H9 (cell line): ENCODE data around the gene UNC93A. TPM values are rescaled to one million over a fixed set of nuclear protein-coding genes. Genes with fewer than 3 reads are reported as not detected.

Experiments
- DNase-seq: peaks from one replicate; pipeline ENCODE4 v3.0.0-alpha.2; 2017
- H2AFZ ChIP-seq: one replicate; pipeline ENCODE4 v1.6.1; 2013; ENCODE audit warnings: mild to moderate bottlenecking, low read length, control low read depth, moderate library complexity
- H2AK5ac ChIP-seq: 2 replicates; pipeline ENCODE4 v1.6.1; 2013; ENCODE audit warnings: low read length, control low read depth, mixed read lengths; ENCODE audit not compliant: insufficient read length
- H2BK120ac ChIP-seq: one replicate; pipeline ENCODE4 v1.6.1; 2013; ENCODE audit warnings: low read depth, mild to moderate bottlenecking, low read length, control low read depth, inconsistent platforms; ENCODE audit not compliant: poor library complexity, severe bottlenecking
- H2BK12ac ChIP-seq: 2 replicates; pipeline ENCODE4 v1.6.1; 2013; ENCODE audit warnings: low read length, control low read depth, mixed read lengths, low read depth; ENCODE audit not compliant: insufficient read length
- H2BK15ac ChIP-seq: 2 replicates; pipeline ENCODE4 v1.6.1; 2013; ENCODE audit warnings: low read depth, low read length, control low read depth
- H2BK20ac ChIP-seq: one replicate; pipeline ENCODE4 v1.6.1; 2013; ENCODE audit warnings: low read depth, mild to moderate bottlenecking, low read length, control low read depth, inconsistent platforms; ENCODE audit not compliant: poor library complexity, severe bottlenecking
- H2BK5ac ChIP-seq: 2 replicates; pipeline ENCODE4 v1.6.1; 2013; ENCODE audit warnings: low read length, control low read depth, mixed read lengths; ENCODE audit not compliant: insufficient read length
- H3K14ac ChIP-seq: 2 replicates; pipeline ENCODE4 v1.6.1; 2013; ENCODE audit warnings: low read length, control low read depth; ENCODE audit not compliant: insufficient read depth
- H3K18ac ChIP-seq: 2 replicates; pipeline ENCODE4 v1.6.1; 2013; ENCODE audit warnings: low read depth, mild to moderate bottlenecking, mixed read lengths, low read length, control low read depth; ENCODE audit not compliant: insufficient read length
- H3K23ac ChIP-seq: 2 replicates; pipeline ENCODE4 v1.6.1; 2013; ENCODE audit warnings: low read length, control low read depth, mixed read lengths, low read depth; ENCODE audit not compliant: insufficient read length
- H3K23me2 ChIP-seq: 2 replicates; pipeline ENCODE4 v1.6.1; 2013; ENCODE audit warnings: low read depth, mild to moderate bottlenecking, mixed read lengths, low read length, control low read depth; ENCODE audit not compliant: insufficient read length, poor library complexity, severe bottlenecking
- H3K27ac ChIP-seq: 2 replicates; pipeline ENCODE4 v1.5.1; 2013; ENCODE audit warnings: low read length, control low read depth, mixed read lengths, low read depth; ENCODE audit not compliant: insufficient read length
- H3K27me3 ChIP-seq: 2 replicates; pipeline ENCODE4 v1.6.1; 2013; ENCODE audit warnings: low read length, control low read depth, inconsistent platforms; ENCODE audit not compliant: insufficient read depth
- H3K4ac ChIP-seq: 2 replicates; pipeline ENCODE4 v1.6.1; 2013; ENCODE audit warnings: low read depth, mild to moderate bottlenecking, control low read depth, inconsistent platforms, low read length, moderate library complexity
- H3K4me1 ChIP-seq: 2 replicates; pipeline ENCODE4 v1.6.1; 2013; ENCODE audit warnings: low read length, control low read depth, inconsistent platforms; ENCODE audit not compliant: insufficient read depth
- H3K4me2 ChIP-seq: 2 replicates; pipeline ENCODE4 v1.6.1; 2013; ENCODE audit warnings: low read length, control low read depth, mixed read lengths; ENCODE audit not compliant: insufficient read length, insufficient read depth
- H3K56ac ChIP-seq: 2 replicates; pipeline ENCODE4 v1.6.1; 2013; ENCODE audit warnings: low read depth, mild to moderate bottlenecking, mixed read lengths, low read length, control low read depth; ENCODE audit not compliant: insufficient read length
- H3K79me1 ChIP-seq: 2 replicates; pipeline ENCODE4 v1.6.1; 2013; ENCODE audit warnings: low read depth, mild to moderate bottlenecking, moderate library complexity, low read length, control low read depth, inconsistent platforms; ENCODE audit not compliant: insufficient read depth, poor library complexity, severe bottlenecking
- H3K79me2 ChIP-seq: 2 replicates; pipeline ENCODE4 v1.6.1; 2013; ENCODE audit warnings: low read length, control low read depth, inconsistent platforms; ENCODE audit not compliant: insufficient read depth
- H3K9ac ChIP-seq: 2 replicates; pipeline ENCODE4 v1.6.1; 2013; ENCODE audit warnings: low read length, control low read depth, mixed read lengths; ENCODE audit not compliant: insufficient read length; ENCODE audit errors: extremely low read depth
- H3K9me3 ChIP-seq: one replicate; pipeline ENCODE4 v1.6.1; 2013; ENCODE audit warnings: low read depth, low read length, inconsistent platforms; ENCODE audit not compliant: control insufficient read depth
- H3T11ph ChIP-seq: one replicate; pipeline ENCODE4 v1.6.1; 2013; ENCODE audit warnings: mild to moderate bottlenecking, low read length, control low read depth, inconsistent platforms
- H4K20me1 ChIP-seq: one replicate; pipeline ENCODE4 v1.6.1; 2013; ENCODE audit not compliant: control insufficient read depth, insufficient read length, insufficient read depth
- H4K5ac ChIP-seq: 2 replicates; pipeline ENCODE4 v1.6.1; 2013; ENCODE audit warnings: low read depth, mild to moderate bottlenecking, mixed read lengths, low read length, control low read depth; ENCODE audit not compliant: insufficient read length
- H4K8ac ChIP-seq: replicated peaks from 2 replicates; pipeline ENCODE4 v1.6.1; 2013; ENCODE audit warnings: low read length, control low read depth, mixed read lengths, low read depth; ENCODE audit not compliant: insufficient read length
- H4K91ac ChIP-seq: 2 replicates; pipeline ENCODE4 v1.6.1; 2013; ENCODE audit warnings: low read depth, mild to moderate bottlenecking, moderate library complexity, mixed read lengths, low read length, control low read depth; ENCODE audit not compliant: insufficient read length
- H3K27ac Mint-ChIP-seq, 3 experiments: 2 replicates in 2 of 3; 3 replicates in 1 of 3; pipeline ENCODE4 v1.8.0; 2020 to 2021; ENCODE audit warnings: mixed read lengths in 3 of 3, mild to moderate bottlenecking in 1 of 3, moderate library complexity in 1 of 3
- H3K27me3 Mint-ChIP-seq: 2 replicates; pipeline ENCODE4 v1.8.0; 2021; ENCODE audit warnings: low read depth, mild to moderate bottlenecking, moderate library complexity, mixed read lengths
- H3K36me3 Mint-ChIP-seq, 3 experiments: 2 replicates in 2 of 3; 3 replicates in 1 of 3; pipeline ENCODE4 v1.8.0; 2020 to 2021; ENCODE audit warnings: low read depth in 3 of 3, mixed read lengths in 3 of 3; ENCODE audit not compliant: insufficient read depth in 1 of 3
- H3K4me1 Mint-ChIP-seq, 2 experiments: 2 replicates each; pipeline ENCODE4 v1.8.0; 2020; ENCODE audit warnings: mixed read lengths in 2 of 2
- H3K4me3 Mint-ChIP-seq, 2 experiments: 2 replicates in 1 of 2; 3 replicates in 1 of 2; pipeline ENCODE4 v1.8.0; 2020 to 2021; ENCODE audit warnings: mild to moderate bottlenecking in 2 of 2, mixed read lengths in 2 of 2, moderate library complexity in 1 of 2
- H3K9me3 Mint-ChIP-seq, 2 experiments: 2 replicates in 1 of 2; 3 replicates in 1 of 2; pipeline ENCODE4 v1.8.0; 2020; ENCODE audit warnings: mild to moderate bottlenecking in 2 of 2, mixed read lengths in 2 of 2, moderate library complexity in 1 of 2
- WGBS: extraction: QIAGEN DNeasy Blood & Tissue Kit; methylation state at CpG from one replicate; pipeline ENCODE4 v1.1.7; 2013; ENCODE audit warnings: missing lambda C conversion rate, low lambda C conversion rate, mixed read lengths; ENCODE audit not compliant: insufficient read length; ENCODE audit errors: extremely low coverage; 5-methylcytosine and 5-hydroxymethylcytosine counted together
- total RNA-seq: library from RNA; stranded (reverse); gene quantifications from 2 replicates; pipeline ENCODE4 v1.2.1, GENCODE V29; 2021
- TF ChIP-seq, protein P1 (sequence below): fragments of 200-600 bp; sonication (generic); conservative IDR thresholded peaks from 3 replicates; pipeline ENCODE4 v1.8.0; 2021; ENCODE audit warnings: antibody characterized with exemption, mild to moderate bottlenecking

The UNC93A gene
- total RNA-seq, 1 experiment from 2014 or later, result 0.70 TPM

DNA sequence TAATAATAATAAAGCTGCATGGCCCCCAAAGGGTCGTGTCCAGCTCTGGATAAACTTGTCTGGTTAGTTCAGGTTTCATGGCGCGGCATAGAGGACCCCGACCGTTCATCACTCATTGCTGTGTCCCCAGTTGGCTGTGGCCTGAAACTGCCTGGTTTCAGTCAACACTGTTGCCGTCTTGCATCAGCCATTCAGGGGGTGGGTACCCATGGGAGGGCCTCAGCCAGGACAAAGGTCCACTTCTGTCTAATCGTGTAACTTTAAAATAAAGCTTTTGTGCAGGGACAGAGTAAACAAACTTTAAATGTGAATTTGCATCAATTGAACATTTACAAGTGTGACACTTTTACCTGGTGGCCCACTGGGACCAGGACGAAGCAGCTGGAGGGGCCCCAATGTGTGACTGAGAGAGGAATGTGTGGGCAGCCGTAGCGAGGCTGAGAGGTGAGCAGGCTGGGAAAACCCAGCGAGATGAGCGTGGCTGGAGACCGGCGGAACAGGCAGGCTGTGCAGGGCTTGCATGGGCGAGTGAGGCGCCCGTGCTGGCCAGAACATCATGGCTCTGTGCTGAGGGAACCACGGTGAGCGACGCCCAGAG, 22.3 kb upstream of the UNC93A start:
- no peak for DNase-seq
- H2AK5ac ChIP-seq, result no peak overlapping the region
- no peak overlapping the region for H3K27ac ChIP-seq
- H3K18ac ChIP-seq, result no peak overlapping the region
- no peaks in the 10 kb centered on the region for H3K79me1 ChIP-seq
- H3K56ac ChIP-seq, result no peak overlapping the region
- no peak overlapping the region for H3K9ac ChIP-seq
- H4K20me1 ChIP-seq, result no peaks in the 10 kb centered on the region
- H3K36me3 Mint-ChIP-seq, result peaks cover 0 to 4% (median 2%) of the 10 kb centered on the region in 3 experiments; a peak in 5 of 7 replicates
- no peak overlapping the region for H3T11ph ChIP-seq
- H2BK20ac ChIP-seq, result no peak overlapping the region
- H3K4me2 ChIP-seq, result no peak overlapping the region
- no CpG with 5 or more reads among the region's 20 CpGs for WGBS
- H3K4me1 Mint-ChIP-seq, result peaks cover 22 to 30% of the 10 kb centered on the region in 2 experiments
- H3K4ac ChIP-seq, result no peak overlapping the region
- no peaks in the 10 kb centered on the region for H3K23me2 ChIP-seq
- H4K8ac ChIP-seq, result no peak overlapping the region
- no peak overlapping the region for H4K91ac ChIP-seq
- H3K27me3 ChIP-seq, result no peaks in the 10 kb centered on the region
- no peak overlapping the region for H2BK12ac ChIP-seq
- no peak overlapping the region for H2BK120ac ChIP-seq
- no peak overlapping the region for H2BK5ac ChIP-seq
- H3K4me3 Mint-ChIP-seq, result no peak overlapping the region
- H3K9me3 Mint-ChIP-seq, result peaks cover 2 to 6% of the 10 kb centered on the region in 2 experiments; a peak in 3 of 5 replicates
- H3K14ac ChIP-seq, result peak overlapping the region; percentile 77; the same call in 1 of the 2 replicates
- TF ChIP-seq, protein P1, sequence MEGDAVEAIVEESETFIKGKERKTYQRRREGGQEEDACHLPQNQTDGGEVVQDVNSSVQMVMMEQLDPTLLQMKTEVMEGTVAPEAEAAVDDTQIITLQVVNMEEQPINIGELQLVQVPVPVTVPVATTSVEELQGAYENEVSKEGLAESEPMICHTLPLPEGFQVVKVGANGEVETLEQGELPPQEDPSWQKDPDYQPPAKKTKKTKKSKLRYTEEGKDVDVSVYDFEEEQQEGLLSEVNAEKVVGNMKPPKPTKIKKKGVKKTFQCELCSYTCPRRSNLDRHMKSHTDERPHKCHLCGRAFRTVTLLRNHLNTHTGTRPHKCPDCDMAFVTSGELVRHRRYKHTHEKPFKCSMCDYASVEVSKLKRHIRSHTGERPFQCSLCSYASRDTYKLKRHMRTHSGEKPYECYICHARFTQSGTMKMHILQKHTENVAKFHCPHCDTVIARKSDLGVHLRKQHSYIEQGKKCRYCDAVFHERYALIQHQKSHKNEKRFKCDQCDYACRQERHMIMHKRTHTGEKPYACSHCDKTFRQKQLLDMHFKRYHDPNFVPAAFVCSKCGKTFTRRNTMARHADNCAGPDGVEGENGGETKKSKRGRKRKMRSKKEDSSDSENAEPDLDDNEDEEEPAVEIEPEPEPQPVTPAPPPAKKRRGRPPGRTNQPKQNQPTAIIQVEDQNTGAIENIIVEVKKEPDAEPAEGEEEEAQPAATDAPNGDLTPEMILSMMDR, result no peak
- H2BK15ac ChIP-seq, result no peak overlapping the region
- no peak overlapping the region for H2AFZ ChIP-seq
- H3K79me2 ChIP-seq, result no peaks in the 10 kb centered on the region
- H3K23ac ChIP-seq, result no peak overlapping the region
- H3K4me1 ChIP-seq, result no peaks in the 10 kb centered on the region
- peak overlapping the region in 2 of 3 experiments; percentile 24 to 34; a peak in 2 of 7 replicates for H3K27ac Mint-ChIP-seq
- peaks cover 15% of the 10 kb centered on the region for H3K27me3 Mint-ChIP-seq
- H3K9me3 ChIP-seq, result no peaks in the 10 kb centered on the region
- no peak overlapping the region for H4K5ac ChIP-seq
